ENCODE results near the gene MSI2. TPM values are rescaled to one million over a fixed set of nuclear protein-coding genes. Genes with fewer than 3 reads are reported as not detected.

MSI2 gene
- total RNA-seq, 4 donors from 2014 or later = 15.9 to 22.9 (median 17.0) TPM

DNA sequence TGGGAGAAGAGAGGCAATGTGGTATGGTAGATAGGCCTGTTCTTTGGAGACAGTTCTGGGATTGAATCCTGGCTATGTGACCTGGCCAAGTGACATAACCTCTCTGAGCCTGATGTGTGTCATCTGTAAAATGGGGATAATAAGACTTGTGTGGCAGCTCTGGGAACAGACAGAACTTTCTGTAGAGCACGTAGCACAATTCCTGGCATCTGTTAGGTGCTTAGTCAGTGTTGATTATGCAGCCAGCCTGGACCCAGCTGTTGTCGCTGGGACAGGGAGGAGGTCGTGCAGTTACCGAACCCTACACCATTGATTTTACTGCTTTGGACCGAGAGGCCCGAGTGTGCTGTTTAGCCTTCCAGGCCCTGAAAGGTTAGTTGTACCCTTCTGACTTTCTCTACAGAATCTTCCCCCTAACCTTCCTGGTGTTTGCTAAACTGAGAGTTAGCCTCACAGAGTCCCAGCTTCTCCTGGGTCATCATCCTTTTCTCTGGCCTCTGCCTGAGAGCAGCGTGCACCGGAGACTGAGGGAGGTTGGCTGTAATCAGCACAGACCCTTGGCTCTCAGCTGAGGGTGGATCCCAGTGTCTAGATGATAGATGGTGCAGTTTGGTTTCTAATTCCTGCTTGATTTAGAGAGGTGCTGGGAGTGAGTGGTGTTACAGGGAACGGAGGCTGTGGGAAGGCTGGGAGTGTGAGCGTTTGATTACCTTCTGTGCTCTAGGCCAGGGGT, 31.9 kb downstream of the MSI2 start:
- Histone ChIP-seq H3K27ac (peak overlapping the region in 2 of 4 donors; percentile 1 to 45), H3K4me1 (peaks cover 0 to 7% (median 0%) of the 10 kb centered on the region in 3 donors), H3K9me3 (no peaks in the 10 kb centered on the region), H3K4me3 (no peak overlapping the region), H3K36me3 (peaks cover 0 to 33% (median 0%) of the 10 kb centered on the region in 3 donors), H3K27me3 (no peaks in the 10 kb centered on the region)
- no peak for DNase-seq
- 65 to 77% methylated on average over 8 of the region's 10 CpGs for WGBS, 2 donors
- TF ChIP-seq, protein P1, sequence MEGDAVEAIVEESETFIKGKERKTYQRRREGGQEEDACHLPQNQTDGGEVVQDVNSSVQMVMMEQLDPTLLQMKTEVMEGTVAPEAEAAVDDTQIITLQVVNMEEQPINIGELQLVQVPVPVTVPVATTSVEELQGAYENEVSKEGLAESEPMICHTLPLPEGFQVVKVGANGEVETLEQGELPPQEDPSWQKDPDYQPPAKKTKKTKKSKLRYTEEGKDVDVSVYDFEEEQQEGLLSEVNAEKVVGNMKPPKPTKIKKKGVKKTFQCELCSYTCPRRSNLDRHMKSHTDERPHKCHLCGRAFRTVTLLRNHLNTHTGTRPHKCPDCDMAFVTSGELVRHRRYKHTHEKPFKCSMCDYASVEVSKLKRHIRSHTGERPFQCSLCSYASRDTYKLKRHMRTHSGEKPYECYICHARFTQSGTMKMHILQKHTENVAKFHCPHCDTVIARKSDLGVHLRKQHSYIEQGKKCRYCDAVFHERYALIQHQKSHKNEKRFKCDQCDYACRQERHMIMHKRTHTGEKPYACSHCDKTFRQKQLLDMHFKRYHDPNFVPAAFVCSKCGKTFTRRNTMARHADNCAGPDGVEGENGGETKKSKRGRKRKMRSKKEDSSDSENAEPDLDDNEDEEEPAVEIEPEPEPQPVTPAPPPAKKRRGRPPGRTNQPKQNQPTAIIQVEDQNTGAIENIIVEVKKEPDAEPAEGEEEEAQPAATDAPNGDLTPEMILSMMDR (IDR thresholded peaks at IDR 0.05) = no peak
- TF ChIP-seq POLR2A (IDR thresholded peaks at IDR 0.05) = no peak
- intact Hi-C loops (cut with DNase I) = no loop called here

DNA sequence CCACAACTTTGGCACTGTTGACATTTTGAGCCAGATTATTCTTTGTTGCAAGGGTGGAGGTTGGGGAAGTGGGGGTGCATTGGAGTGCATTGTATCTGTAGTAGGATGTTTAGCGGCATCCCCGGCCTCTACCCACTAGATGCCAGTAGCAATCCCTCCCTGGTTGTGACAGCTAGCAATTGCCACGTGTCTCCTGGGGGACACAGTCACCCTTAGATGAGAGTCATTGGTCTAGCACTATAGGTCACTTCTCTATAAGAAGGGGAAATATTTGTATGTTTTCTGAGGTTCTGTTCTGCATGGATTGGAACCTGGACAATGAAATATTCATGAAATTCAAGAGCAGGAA, 32.4 kb downstream of the MSI2 start:
- H3K27ac ChIP-seq = peak overlapping the region in 2 of 4 donors; percentile 1 to 45
- no peak for DNase-seq
- H3K4me3 ChIP-seq = no peak overlapping the region
- no peaks in the 10 kb centered on the region for H3K9me3 ChIP-seq
- peaks cover 0 to 33% (median 0%) of the 10 kb centered on the region in 3 donors for H3K36me3 ChIP-seq
- TF ChIP-seq POLR2A (IDR thresholded peaks at IDR 0.05) = no peak
- TF ChIP-seq, protein P1 (IDR thresholded peaks at IDR 0.05) = no peak
- WGBS, 2 donors = 57 to 100% methylated on average over 2 of the region's 3 CpGs
- intact Hi-C loops (cut with DNase I) = no loop called here
- no peaks in the 10 kb centered on the region for H3K27me3 ChIP-seq
- H3K4me1 ChIP-seq = peaks cover 0 to 7% (median 0%) of the 10 kb centered on the region in 3 donors

DNA sequence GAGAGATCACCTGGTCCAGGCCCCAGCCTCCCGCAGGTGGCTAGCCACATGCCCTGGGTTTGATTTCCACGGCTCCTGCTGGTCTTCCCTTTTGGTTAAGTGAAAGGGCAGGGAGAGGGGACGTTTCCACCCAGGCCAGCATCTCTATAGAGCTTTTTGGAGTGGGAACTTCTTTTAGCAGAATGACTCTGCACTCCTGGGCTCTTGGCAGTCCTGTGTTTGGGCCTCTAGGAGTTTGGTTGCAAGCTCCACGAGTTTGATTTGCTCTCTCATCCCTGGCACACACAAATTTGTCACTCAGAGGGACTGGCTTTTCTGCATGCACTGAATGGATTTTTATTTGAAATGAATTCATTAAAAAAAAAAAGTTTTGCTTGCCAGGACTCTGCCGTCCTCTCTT, 32.8 kb downstream of the MSI2 start:
- H3K36me3 ChIP-seq = peaks cover 0 to 33% (median 0%) of the 10 kb centered on the region in 3 donors
- H3K27me3 ChIP-seq = no peaks in the 10 kb centered on the region
- H3K27ac ChIP-seq = no peak overlapping the region
- H3K4me1 ChIP-seq = peaks cover 0 to 7% (median 0%) of the 10 kb centered on the region in 3 donors
- no peaks in the 10 kb centered on the region for H3K9me3 ChIP-seq
- 54 to 69% methylated on average over 4 to 5 of the region's 5 CpGs for WGBS, 2 donors
- H3K4me3 ChIP-seq = no peak overlapping the region
- no peak for DNase-seq
- intact Hi-C loops (cut with DNase I) = no loop called here
- TF ChIP-seq POLR2A (IDR thresholded peaks at IDR 0.05) = no peak
- TF ChIP-seq, protein P1 (IDR thresholded peaks at IDR 0.05) = no peak

GRCh38 chr17:57289613-57290012, 33.3 kb downstream of the MSI2 start:
- no peaks in the 10 kb centered on the region for H3K27me3 ChIP-seq
- WGBS, 2 donors = 79% methylated on average over 3 to 6 of the region's 8 CpGs

GRCh38 chr17:57290981-57291380, 34.7 kb downstream of the MSI2 start:
- 74 to 85% methylated on average over 9 of the region's 10 CpGs for WGBS, 2 donors
- no peak overlapping the region for H3K27ac ChIP-seq
- no peaks in the 10 kb centered on the region for H3K9me3 ChIP-seq
- TF ChIP-seq, protein P1 (IDR thresholded peaks at IDR 0.05) = no peak
- no peak for TF ChIP-seq POLR2A (IDR thresholded peaks at IDR 0.05)
- H3K36me3 ChIP-seq = peaks cover 0 to 33% (median 0%) of the 10 kb centered on the region in 3 donors
- H3K27me3 ChIP-seq = no peaks in the 10 kb centered on the region
- H3K4me3 ChIP-seq = no peak overlapping the region
- no peak for DNase-seq
- H3K4me1 ChIP-seq = peaks cover 0 to 16% (median 5%) of the 10 kb centered on the region in 3 donors
- intact Hi-C loops (cut with DNase I) = no loop called here

More at GRCh38 chr17:57289613-57290012, 33.3 kb downstream of the MSI2 start:
- TF ChIP-seq, protein P1 (IDR thresholded peaks at IDR 0.05) = no peak
- no peak for TF ChIP-seq POLR2A (IDR thresholded peaks at IDR 0.05)
- no peak for DNase-seq
- Histone ChIP-seq H3K36me3 (peaks cover 0 to 33% (median 0%) of the 10 kb centered on the region in 3 donors), H3K4me3 (no peak overlapping the region), H3K4me1 (peaks cover 0 to 7% (median 0%) of the 10 kb centered on the region in 3 donors), H3K27ac (no peak overlapping the region), H3K9me3 (no peaks in the 10 kb centered on the region)
- intact Hi-C loops (cut with DNase I) = no loop called here
